Activated T-cell treated with anti-CD3 and anti-CD28 coated beads, Interleukin-2, amount 50 U/mL, for 72 hours (primary cell): ENCODE data around the gene FGFR4. TPM values are rescaled to one million over a fixed set of nuclear protein-coding genes. Genes with fewer than 3 reads are reported as not detected.

Experiments
- ATAC-seq, 2 donors: fragments of 150-1000 bp; cut with Tn5 transposase; replicated peaks in 1 of 2; 2 replicates each; pipeline ENCODE4 v1.10.0; 2021; ENCODE audit warnings: moderate library complexity in 2 of 2, mild to moderate bottlenecking in 1 of 2
- DNase-seq, 2 donors: peaks; one replicate each; pipeline ENCODE4 v3.0.0; 2021 to 2022; ENCODE audit warnings: mixed read lengths in 1 of 2
- H3K27ac Mint-ChIP-seq: one replicate; pipeline ENCODE4 v1.8.0; 2022; ENCODE audit warnings: mild to moderate bottlenecking, moderate library complexity, mixed read lengths
- H3K27me3 Mint-ChIP-seq: one replicate; pipeline ENCODE4 v1.8.0; 2022; ENCODE audit warnings: low read depth, mixed read lengths
- H3K36me3 Mint-ChIP-seq, 2 donors: one replicate each; pipeline ENCODE4 v1.8.0; 2022; ENCODE audit warnings: mixed read lengths in 2 of 2, mild to moderate bottlenecking in 1 of 2; ENCODE audit not compliant: insufficient read depth in 2 of 2
- H3K4me1 Mint-ChIP-seq: one replicate; pipeline ENCODE4 v1.8.0; 2022; ENCODE audit warnings: low read depth, mixed read lengths
- H3K4me3 Mint-ChIP-seq, 2 donors: one replicate each; pipeline ENCODE4 v1.8.0; 2022; ENCODE audit warnings: mild to moderate bottlenecking in 2 of 2, mixed read lengths in 2 of 2, moderate library complexity in 2 of 2
- H3K9me3 Mint-ChIP-seq, 2 donors: one replicate each; pipeline ENCODE4 v1.8.0; 2022; ENCODE audit warnings: mixed read lengths in 2 of 2
- total RNA-seq, 2 donors: library from RNA; stranded (reverse); gene quantifications; one replicate each; pipeline ENCODE4 v1.2.3, GENCODE V29; 2022

Gene FGFR4
- total RNA-seq, 2 donors from 2014 or later, result 0.62 to 1.1 TPM

DNA sequence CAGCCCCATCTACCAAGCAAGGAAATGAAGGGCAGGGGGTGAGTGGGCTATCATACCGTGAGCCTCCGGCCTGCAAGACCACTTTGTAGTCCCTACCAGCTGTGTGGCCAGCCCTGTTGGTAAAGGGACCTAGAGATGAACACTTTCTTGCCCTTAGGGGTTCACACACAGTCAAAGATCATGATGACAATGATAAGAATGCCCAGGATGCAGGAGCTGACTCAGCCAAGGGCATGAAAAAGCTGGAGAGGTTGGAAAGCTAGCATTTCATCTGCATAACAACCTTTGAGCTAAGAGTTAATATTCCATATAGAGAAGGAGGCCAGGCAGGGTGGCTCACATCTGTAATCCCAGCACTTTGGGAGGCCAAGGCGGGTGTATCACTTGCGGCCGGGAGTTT lies 19.2 kb upstream of the FGFR4 start:
- ATAC-seq (no peak), DNase-seq (no peak)
- Mint-ChIP-seq H3K36me3 (peaks cover under 1 to 2% of the 10 kb centered on the region in 2 donors), H3K27me3 (no peaks in the 10 kb centered on the region), H3K4me3 (no peak overlapping the region), H3K9me3 (no peaks in the 10 kb centered on the region), H3K4me1 (peaks cover 5% of the 10 kb centered on the region), H3K27ac (no peak overlapping the region)

- Mint-ChIP-seq H3K36me3 (no peaks in the 10 kb centered on the region), H3K4me1 (peaks cover 5% of the 10 kb centered on the region), H3K9me3 (no peaks in the 10 kb centered on the region), H3K27me3 (no peaks in the 10 kb centered on the region), H3K4me3 (no peak overlapping the region), H3K27ac (no peak overlapping the region)
- ATAC-seq (no peak), DNase-seq (no peak)
Measured at GRCh38 chr5:177070536-177071191, 16.1 kb upstream of the FGFR4 start.

GRCh38 chr5:177071666-177072385 lies 14.9 kb upstream of the FGFR4 start:
- H3K36me3 Mint-ChIP-seq, result no peaks in the 10 kb centered on the region
- no peak overlapping the region for H3K27ac Mint-ChIP-seq
- H3K4me1 Mint-ChIP-seq, result peaks cover 5% of the 10 kb centered on the region
- ATAC-seq, result peak; percentile 66 to 68
- no peak overlapping the region for H3K4me3 Mint-ChIP-seq
- peak; percentile 67 to 68 for DNase-seq
- no peaks in the 10 kb centered on the region for H3K27me3 Mint-ChIP-seq
- H3K9me3 Mint-ChIP-seq, result no peaks in the 10 kb centered on the region

GRCh38 chr5:177077335-177077734 lies 9.4 kb upstream of the FGFR4 start:
- no peak overlapping the region for H3K4me3 Mint-ChIP-seq
- H3K36me3 Mint-ChIP-seq, result no peaks in the 10 kb centered on the region
- H3K9me3 Mint-ChIP-seq, result no peaks in the 10 kb centered on the region
- DNase-seq, result no peak
- H3K27me3 Mint-ChIP-seq, result no peaks in the 10 kb centered on the region
- H3K27ac Mint-ChIP-seq, result no peak overlapping the region
- no peak for ATAC-seq
- no peaks in the 10 kb centered on the region for H3K4me1 Mint-ChIP-seq

DNA sequence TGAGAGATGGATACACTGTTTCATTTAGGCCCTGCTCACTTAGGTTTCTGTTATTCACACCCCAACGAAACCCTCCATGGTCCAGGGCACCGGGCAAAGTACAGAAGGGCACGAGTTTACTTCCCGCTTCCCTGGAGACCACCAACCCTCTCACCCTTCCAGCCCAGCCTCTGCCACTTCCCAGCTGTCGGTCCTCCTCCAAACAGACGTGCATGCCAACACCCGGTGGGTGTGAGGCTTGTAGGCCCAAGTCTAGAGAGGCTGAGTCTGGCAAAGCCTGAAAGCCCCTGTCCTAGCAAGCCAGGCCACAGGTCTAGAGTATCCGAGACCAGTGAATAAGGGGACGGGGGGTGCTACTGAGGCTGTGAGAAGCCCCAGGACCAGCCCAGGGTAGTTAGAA lies 7.1 kb upstream of the FGFR4 start:
- Mint-ChIP-seq H3K36me3 (no peaks in the 10 kb centered on the region), H3K27ac (no peak overlapping the region), H3K4me3 (no peak overlapping the region), H3K9me3 (no peaks in the 10 kb centered on the region), H3K4me1 (no peaks in the 10 kb centered on the region), H3K27me3 (peaks cover 18% of the 10 kb centered on the region)
- ATAC-seq, result no peak
- no peak for DNase-seq

- H3K9me3 Mint-ChIP-seq, result no peaks in the 10 kb centered on the region
Measured at GRCh38 chr5:177080265-177080664, 6.5 kb upstream of the FGFR4 start.

DNA sequence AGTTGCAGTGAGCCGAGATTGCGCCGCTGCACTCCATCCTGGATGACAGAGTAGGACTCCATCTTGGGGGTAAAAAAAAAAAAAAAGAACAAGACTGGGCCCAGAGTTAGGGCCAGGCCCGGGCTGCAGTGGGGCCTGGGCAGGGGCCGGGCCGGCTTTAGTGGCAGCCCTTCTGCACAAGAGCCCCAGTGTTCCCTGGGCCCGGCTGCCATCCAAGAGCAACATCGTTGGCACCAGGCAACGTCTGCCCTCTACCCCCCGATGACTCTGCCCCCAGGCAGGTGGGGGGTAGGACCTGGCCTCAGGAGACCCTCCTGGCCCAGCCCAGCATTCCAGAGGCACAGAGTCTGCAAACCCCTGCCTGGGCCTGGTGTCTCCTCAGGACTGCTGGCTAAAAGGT lies 4.9 kb upstream of the FGFR4 start:
- Mint-ChIP-seq H3K9me3 (no peaks in the 10 kb centered on the region), H3K36me3 (no peaks in the 10 kb centered on the region), H3K27me3 (peaks cover 26% of the 10 kb centered on the region), H3K4me3 (no peak overlapping the region), H3K27ac (no peak overlapping the region), H3K4me1 (peaks cover 6% of the 10 kb centered on the region)
- ATAC-seq, result no peak
- DNase-seq, result no peak

More at GRCh38 chr5:177080265-177080664, 6.5 kb upstream of the FGFR4 start:
- Mint-ChIP-seq H3K27me3 (peaks cover 18% of the 10 kb centered on the region), H3K36me3 (no peaks in the 10 kb centered on the region), H3K4me3 (no peak overlapping the region), H3K4me1 (no peaks in the 10 kb centered on the region), H3K27ac (no peak overlapping the region)
- DNase-seq, result no peak
- no peak for ATAC-seq

GRCh38 chr5:177083357-177083756 lies 3.4 kb upstream of the FGFR4 start:
- ATAC-seq (no peak), DNase-seq (no peak)
- no peak overlapping the region for H3K4me3 Mint-ChIP-seq
- no peak overlapping the region for H3K27ac Mint-ChIP-seq
- H3K27me3 Mint-ChIP-seq, result peaks cover 37% of the 10 kb centered on the region
- H3K9me3 Mint-ChIP-seq, result no peaks in the 10 kb centered on the region
- H3K4me1 Mint-ChIP-seq, result peaks cover 6% of the 10 kb centered on the region
- H3K36me3 Mint-ChIP-seq, result no peaks in the 10 kb centered on the region

GRCh38 chr5:177084175-177084574 lies 2.5 kb upstream of the FGFR4 start:
- Mint-ChIP-seq H3K4me3 (no peak overlapping the region), H3K36me3 (no peaks in the 10 kb centered on the region), H3K9me3 (no peaks in the 10 kb centered on the region), H3K27ac (no peak overlapping the region), H3K27me3 (peaks cover 42% of the 10 kb centered on the region), H3K4me1 (peaks cover 6% of the 10 kb centered on the region)
- ATAC-seq, result no peak
- DNase-seq, result no peak

- Mint-ChIP-seq H3K27me3 (peaks cover 42% of the 10 kb centered on the region), H3K36me3 (no peaks in the 10 kb centered on the region), H3K27ac (no peak overlapping the region), H3K4me3 (peak overlapping the region; percentile 57 to 79), H3K4me1 (peaks cover 6% of the 10 kb centered on the region), H3K9me3 (no peaks in the 10 kb centered on the region)
- DNase-seq, result no peak
- ATAC-seq, result no peak
Measured at GRCh38 chr5:177085985-177086653, 596 bp upstream of the FGFR4 start.

DNA sequence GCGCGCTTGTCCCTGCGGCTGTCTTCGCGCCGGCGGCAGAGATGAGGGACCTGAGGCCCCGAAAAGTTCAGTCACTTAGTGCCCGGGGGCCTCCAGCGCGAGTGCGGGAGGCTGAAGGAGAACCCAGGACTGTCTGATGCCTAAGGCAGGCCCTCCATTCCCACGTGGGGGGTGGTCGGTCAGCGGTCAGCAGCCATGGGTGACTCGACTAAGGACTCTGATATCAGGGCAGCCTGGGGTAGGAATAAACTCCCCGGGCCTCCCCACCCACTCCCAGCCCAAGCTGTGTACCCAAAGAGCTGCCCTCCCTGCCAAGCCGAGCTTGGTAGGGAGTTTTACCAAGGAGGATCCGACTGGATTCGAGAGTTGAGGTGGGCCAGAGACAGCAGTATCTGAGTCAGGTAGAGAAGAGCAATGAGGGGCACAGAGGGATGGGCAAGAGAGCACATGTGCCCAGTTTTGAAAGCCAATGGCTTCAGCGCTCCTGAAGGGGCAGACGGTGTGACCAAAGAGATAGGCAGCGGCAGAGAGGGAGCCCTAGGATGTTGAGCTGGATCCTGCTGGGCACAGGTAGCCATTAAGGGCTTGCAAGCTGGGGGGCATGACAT lies 787 bp downstream of the FGFR4 start:
- H3K27ac Mint-ChIP-seq, result no peak overlapping the region
- H3K4me1 Mint-ChIP-seq, result peaks cover 6% of the 10 kb centered on the region
- ATAC-seq, result no peak
- H3K36me3 Mint-ChIP-seq, result no peaks in the 10 kb centered on the region
- no peak for DNase-seq
- H3K27me3 Mint-ChIP-seq, result peaks cover 41% of the 10 kb centered on the region
- H3K4me3 Mint-ChIP-seq, result peak overlapping the region in 1 of 2 donors; percentile 6
- H3K9me3 Mint-ChIP-seq, result no peaks in the 10 kb centered on the region

DNA sequence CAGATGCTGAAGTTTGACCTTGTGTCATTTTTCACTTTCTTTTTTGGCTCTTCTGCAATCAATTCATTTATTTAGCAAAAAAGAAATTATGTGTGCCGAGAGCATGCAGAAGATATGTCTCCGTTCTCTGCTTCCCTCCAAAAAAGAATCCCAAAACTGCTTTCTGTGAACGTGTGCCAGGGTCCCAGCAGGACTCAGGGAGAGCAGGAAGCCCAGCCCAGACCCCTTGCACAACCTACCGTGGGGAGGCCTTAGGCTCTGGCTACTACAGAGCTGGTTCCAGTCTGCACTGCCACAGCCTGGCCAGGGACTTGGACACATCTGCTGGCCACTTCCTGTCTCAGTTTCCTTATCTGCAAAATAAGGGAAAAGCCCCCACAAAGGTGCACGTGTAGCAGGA lies 2.4 kb downstream of the FGFR4 start:
- no peaks in the 10 kb centered on the region for H3K9me3 Mint-ChIP-seq
- DNase-seq, result no peak
- no peaks in the 10 kb centered on the region for H3K36me3 Mint-ChIP-seq
- no peak overlapping the region for H3K27ac Mint-ChIP-seq
- H3K4me3 Mint-ChIP-seq, result no peak overlapping the region
- no peak for ATAC-seq
- peaks cover 6% of the 10 kb centered on the region for H3K4me1 Mint-ChIP-seq
- H3K27me3 Mint-ChIP-seq, result peaks cover 25% of the 10 kb centered on the region
